Left ventricle myocardium inferior (tissue), 1 donor: Measurements from ENCODE around the gene GPR65. TPM values are rescaled to one million over a fixed set of nuclear protein-coding genes. Genes with fewer than 3 reads are reported as not detected.

Experiments
- DNase-seq: peaks from one replicate; pipeline ENCODE4 v3.0.0-alpha.2; 2020
- H3K27ac ChIP-seq: fragments of 200-600 bp; replicated peaks from 2 replicates; pipeline ENCODE4 v1.8.0; 2021
- H3K27me3 ChIP-seq: fragments of 200-600 bp; 2 replicates; pipeline ENCODE4 v1.8.0; 2021; ENCODE audit warnings: low read depth
- H3K36me3 ChIP-seq: fragments of 200-600 bp; 2 replicates; pipeline ENCODE4 v1.8.0; 2021
- H3K4me1 ChIP-seq: fragments of 200-600 bp; 2 replicates; pipeline ENCODE4 v1.8.0; 2021
- H3K4me3 ChIP-seq: fragments of 200-600 bp; 2 replicates; pipeline ENCODE4 v1.8.0; 2021; ENCODE audit warnings: mild to moderate bottlenecking, moderate library complexity
- H3K9me3 ChIP-seq: fragments of 200-600 bp; replicated peaks from 2 replicates; pipeline ENCODE4 v1.8.0; 2021
- CTCF ChIP-seq: fragments of 200-600 bp; IDR thresholded peaks from 2 replicates; pipeline ENCODE4 v1.8.0; 2021; ENCODE audit warnings: antibody characterized with exemption, mild to moderate bottlenecking, borderline replicate concordance
- intact Hi-C: fragments of 100-400 bp; cut with micrococcal nuclease; formaldehyde crosslinking; loops from one replicate; pipeline ENCODE4 v1.11.0; 2022
- total RNA-seq: library from RNA; stranded (reverse); fragmentation: NEBNext Ultra II Directional; extraction: Animal tissue kit (Norgen Biotek cat#: 25700); gene quantifications from one replicate; pipeline ENCODE4 v1.2.1, GENCODE V29; 2021
- donor health status: DM: no; HTN: yes; CAD: no; lungs with severe emphysema.

Gene GPR65
- total RNA-seq, 1 donor from 2014 or later: 0.25 TPM

DNA sequence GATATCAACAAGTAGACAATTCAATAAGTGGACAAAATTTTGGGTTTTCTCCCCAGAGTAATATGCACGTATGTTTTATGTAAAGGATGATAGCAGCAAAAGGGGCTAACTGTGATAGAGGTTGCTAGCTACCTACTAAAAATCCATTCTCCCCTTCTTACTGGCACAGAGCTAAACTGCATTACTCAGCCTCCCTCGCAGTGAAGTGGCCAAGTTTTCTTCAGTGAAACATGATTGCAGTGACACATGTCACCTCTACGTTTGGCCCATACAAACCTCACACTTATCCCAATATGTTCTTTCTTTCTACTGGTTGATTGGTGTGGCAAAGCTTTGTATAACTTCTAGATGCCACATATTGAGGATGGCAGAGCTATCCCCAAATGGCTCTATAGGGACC is 34.3 kb downstream of the GPR65 start:
- no peak for DNase-seq
- H3K9me3 ChIP-seq: no peaks in the 10 kb centered on the region
- intact Hi-C loops: no loop called here
- H3K36me3 ChIP-seq: no peaks in the 10 kb centered on the region
- no peaks in the 10 kb centered on the region for H3K4me1 ChIP-seq
- no peak overlapping the region for H3K4me3 ChIP-seq
- no peak overlapping the region for H3K27ac ChIP-seq
- H3K27me3 ChIP-seq: peaks cover 34% of the 10 kb centered on the region
- TF ChIP-seq CTCF: no peak

DNA sequence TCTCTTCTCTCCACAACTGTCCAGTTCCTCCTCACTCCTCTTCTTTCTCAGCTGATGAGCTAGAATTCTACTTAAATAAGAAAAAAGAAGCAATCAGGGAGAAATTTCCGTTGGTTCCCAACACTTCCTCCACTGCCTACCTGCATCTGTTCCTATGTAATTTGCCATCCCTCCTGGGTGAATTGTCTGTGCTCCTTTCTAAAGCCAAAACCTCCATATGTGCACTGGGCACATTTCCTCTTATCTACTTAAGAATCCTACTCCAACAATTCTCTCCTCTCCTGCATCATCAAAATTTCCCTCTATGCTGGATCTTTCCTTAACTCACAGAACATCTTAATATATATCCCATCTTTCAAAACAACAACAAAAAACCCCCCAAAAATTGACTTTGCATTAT is 35.2 kb downstream of the GPR65 start:
- Histone ChIP-seq H3K4me3 (no peak overlapping the region), H3K9me3 (no peaks in the 10 kb centered on the region), H3K36me3 (no peaks in the 10 kb centered on the region), H3K27me3 (peaks cover 33% of the 10 kb centered on the region), H3K27ac (no peak overlapping the region), H3K4me1 (no peaks in the 10 kb centered on the region)
- intact Hi-C loops: no loop called here
- no peak for TF ChIP-seq CTCF
- DNase-seq: no peak

- no peak overlapping the region for H3K27ac ChIP-seq
- TF ChIP-seq CTCF: no peak
- intact Hi-C loops: no loop called here
- no peaks in the 10 kb centered on the region for H3K9me3 ChIP-seq
- DNase-seq: no peak
- H3K36me3 ChIP-seq: no peaks in the 10 kb centered on the region
- no peaks in the 10 kb centered on the region for H3K4me1 ChIP-seq
- peaks cover 14% of the 10 kb centered on the region for H3K27me3 ChIP-seq
- H3K4me3 ChIP-seq: no peak overlapping the region
Measured at GRCh38 chr14:88043529-88044443, 38.9 kb downstream of the GPR65 start.

GRCh38 chr14:88044444-88044758 is 39.5 kb downstream of the GPR65 start:
- H3K36me3 ChIP-seq: no peaks in the 10 kb centered on the region
- peaks cover 14% of the 10 kb centered on the region for H3K27me3 ChIP-seq
- H3K9me3 ChIP-seq: no peaks in the 10 kb centered on the region
- DNase-seq: no peak
- intact Hi-C loops: no loop called here
- H3K27ac ChIP-seq: no peak overlapping the region
- H3K4me3 ChIP-seq: no peak overlapping the region
- no peaks in the 10 kb centered on the region for H3K4me1 ChIP-seq
- no peak for TF ChIP-seq CTCF

DNA sequence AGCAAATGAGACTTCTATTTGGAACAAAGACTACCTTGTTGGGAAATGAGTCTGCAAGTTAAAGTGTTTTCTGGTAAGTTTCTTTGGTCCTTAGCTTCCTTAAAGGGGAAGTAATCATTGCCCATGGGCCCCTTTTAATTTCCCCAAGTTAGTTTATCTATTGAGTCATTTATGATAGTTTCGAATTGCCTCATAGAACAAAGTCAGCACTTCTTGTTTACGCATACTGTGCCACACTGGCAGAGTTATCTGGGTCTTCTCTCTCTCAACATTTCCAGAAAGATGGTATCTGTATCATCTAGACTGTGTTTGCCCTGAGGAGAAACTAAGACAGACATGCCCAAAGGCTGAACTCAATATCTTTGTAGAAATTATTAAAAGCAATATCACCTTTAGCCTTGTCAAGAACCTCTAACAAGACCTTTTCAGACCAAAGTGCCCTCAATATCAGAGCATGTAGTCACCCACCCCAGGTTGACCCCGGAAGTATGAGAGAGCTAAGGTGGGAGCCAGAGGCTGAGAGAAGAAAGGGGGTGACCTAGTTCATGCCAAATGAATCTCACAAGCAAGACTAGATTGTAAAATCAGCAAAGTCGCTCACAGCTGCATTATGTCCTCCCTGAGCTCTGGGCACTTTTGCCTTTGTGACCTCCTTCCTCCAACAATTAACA is 40.0 kb downstream of the GPR65 start:
- H3K36me3 ChIP-seq: no peaks in the 10 kb centered on the region
- H3K9me3 ChIP-seq: no peaks in the 10 kb centered on the region
- no peak for DNase-seq
- no peak overlapping the region for H3K4me3 ChIP-seq
- intact Hi-C loops: no loop called here
- H3K27me3 ChIP-seq: peaks cover 14% of the 10 kb centered on the region
- no peaks in the 10 kb centered on the region for H3K4me1 ChIP-seq
- TF ChIP-seq CTCF: no peak
- H3K27ac ChIP-seq: peak overlapping the region; percentile 42
